Keratinocyte (primary cell): ENCODE measurements around the gene ARHGAP12. TPM values are rescaled to one million over a fixed set of nuclear protein-coding genes. Genes with fewer than 3 reads are reported as not detected.

Source experiments
- DNase-seq: peaks from one replicate; pipeline ENCODE4 v3.0.0-alpha.2; 2011; ENCODE audit warnings: low read depth, missing footprints, low spot score
- FAIRE-seq: peaks from 2 replicates; lab custom pipeline; 2011; peaks lifted over from hg19 to GRCh38; lab: Jason Lieb, UNC
- H2AFZ ChIP-seq: 2 replicates; pipeline ENCODE4 v1.6.0; 2012; ENCODE audit warnings: low read length, control low read depth, inconsistent platforms; ENCODE audit not compliant: control insufficient read depth
- H3K27ac ChIP-seq: 2 replicates; pipeline ENCODE4 v1.5.1; 2011; ENCODE audit warnings: low read length; ENCODE audit not compliant: control insufficient read depth, insufficient read depth
- H3K27me3 ChIP-seq: 3 replicates; pipeline ENCODE4 v1.6.0; 2011; ENCODE audit warnings: low read length; ENCODE audit not compliant: control insufficient read depth, insufficient read depth; ENCODE audit errors: extremely low read depth
- H3K36me3 ChIP-seq, 2 experiments: 2 replicates in 1 of 2; 3 replicates in 1 of 2; pipeline ENCODE4 v1.5.1; 2011; ENCODE audit warnings: low read length in 2 of 2, mild to moderate bottlenecking in 1 of 2; ENCODE audit not compliant: control insufficient read depth in 2 of 2, insufficient read depth in 2 of 2; ENCODE audit errors: extremely low read depth in 1 of 2
- H3K4me1 ChIP-seq: 3 replicates; pipeline ENCODE4 v1.5.1; 2011; ENCODE audit warnings: low read length; ENCODE audit not compliant: control insufficient read depth, insufficient read depth; ENCODE audit errors: extremely low read depth
- H3K4me2 ChIP-seq: 3 replicates; pipeline ENCODE4 v1.6.0; 2011; ENCODE audit warnings: low read depth, low read length; ENCODE audit not compliant: control insufficient read depth, insufficient read depth; ENCODE audit errors: extremely low read depth
- H3K4me3 ChIP-seq, 3 experiments: fragments of 200-600 bp in 1 of 3; sonication (generic) in 1 of 3; 2 replicates in 2 of 3; 3 replicates in 1 of 3; pipeline ENCODE4 v1.5.1; 2011 to 2016; ENCODE audit warnings: low read length in 3 of 3, mild to moderate bottlenecking in 3 of 3, control low read depth in 2 of 3, inconsistent platforms in 1 of 3, low read depth in 1 of 3, mixed read lengths in 1 of 3, mixed run types in 1 of 3, moderate library complexity in 1 of 3; ENCODE audit not compliant: control insufficient read depth in 2 of 3, insufficient read depth in 2 of 3; ENCODE audit errors: extremely low read depth in 1 of 3
- H3K79me2 ChIP-seq: 2 replicates; pipeline ENCODE4 v1.6.0; 2012; ENCODE audit warnings: low read length; ENCODE audit not compliant: control insufficient read depth, insufficient read depth
- H3K9ac ChIP-seq: 3 replicates; pipeline ENCODE4 v1.6.0; 2011; ENCODE audit warnings: low read length; ENCODE audit not compliant: control insufficient read depth, insufficient read depth; ENCODE audit errors: extremely low read depth
- H3K9me1 ChIP-seq: 3 replicates; pipeline ENCODE4 v1.6.0; 2011; ENCODE audit warnings: low read length; ENCODE audit not compliant: control insufficient read depth, insufficient read depth; ENCODE audit errors: extremely low read depth
- H3K9me3 ChIP-seq: 2 replicates; pipeline ENCODE4 v1.5.1; 2012; ENCODE audit warnings: low read depth, low read length; ENCODE audit not compliant: control insufficient read depth
- H4K20me1 ChIP-seq: 3 replicates; pipeline ENCODE4 v1.6.0; 2011; ENCODE audit warnings: low read length; ENCODE audit not compliant: control insufficient read depth, insufficient read depth; ENCODE audit errors: extremely low read depth
- CTCF ChIP-seq, 3 experiments: IDR thresholded peaks in 1 of 3; conservative IDR thresholded peaks in 1 of 3; optimal IDR thresholded peaks in 1 of 3; 2 replicates in 2 of 3; 3 replicates in 1 of 3; pipeline versions ENCODE3 to v1.5.1; 2011; ENCODE audit warnings: low read length in 3 of 3, mild to moderate bottlenecking in 3 of 3, moderate library complexity in 2 of 3, control low read depth in 1 of 3, inconsistent platforms in 1 of 3; ENCODE audit not compliant: insufficient read depth in 2 of 3; ENCODE audit errors: extremely low read depth in 1 of 3
- EZH2 ChIP-seq: IDR thresholded peaks from one replicate; pipeline ENCODE4 v1.6.1; 2012; ENCODE audit warnings: inconsistent platforms, mild to moderate bottlenecking, low read length, moderate library complexity
- dilution Hi-C: fragments of 300-500 bp; cut with MboI; formaldehyde crosslinking; loops from one replicate; pipeline ENCODE4 v1.7.0; 2020; ENCODE audit warnings: low sequenced_read_pairs; ENCODE audit not compliant: extremely low pct_ligation_motif_present
- polyA plus RNA-seq, 5 experiments: library from polyadenylated mRNA; depleted of rRNA in 3 of 5; stranded (reverse) in 3 of 5; stranded (forward) in 1 of 5; unstranded in 1 of 5; fragments of >200 nt; gene quantifications; 1 replicate in 1 of 5; 2 replicates in 3 of 5; 3 replicates in 1 of 5; pipeline versions ENCODE4 v1.2.1 to v1.2.3, GENCODE V29; 2011 to 2012; ENCODE audit warnings: missing spikeins in 2 of 5, low read depth in 1 of 5, low replicate concordance in 1 of 5

The ARHGAP12 gene
- polyA plus RNA-seq, 1 donor (not counting 4 experiments of a cell fraction or from before 2014, with no cell fraction given), result 26.6 TPM

- no peak for TF ChIP-seq CTCF (optimal IDR thresholded peaks at IDR 0.05 in 1 of 3, IDR thresholded peaks at IDR 0.05 in 1 of 3, conservative IDR thresholded peaks at IDR 0.05 in 1 of 3; ENCODE audit: extremely low read depth in 1 of 3, insufficient read depth in 2 of 3, low read length in 3 of 3)
- no peak for TF ChIP-seq EZH2
- no peak overlapping the region for H2AFZ ChIP-seq
- no peaks in the 10 kb centered on the region for H4K20me1 ChIP-seq
Measured at GRCh38 chr10:31853629-31854028, 75.0 kb downstream of the ARHGAP12 start.

GRCh38 chr10:31851216-31851615 lies 77.4 kb downstream of the ARHGAP12 start:
- H3K4me2 ChIP-seq, result no peak overlapping the region
- no peak overlapping the region for H3K9ac ChIP-seq
- TF ChIP-seq CTCF (optimal IDR thresholded peaks at IDR 0.05 in 1 of 3, IDR thresholded peaks at IDR 0.05 in 1 of 3, conservative IDR thresholded peaks at IDR 0.05 in 1 of 3; ENCODE audit: extremely low read depth in 1 of 3, insufficient read depth in 2 of 3, low read length in 3 of 3) (no peak), EZH2 (no peak)
- dilution Hi-C loops, result no loop called here
- no peak overlapping the region for H2AFZ ChIP-seq
- no peak for DNase-seq
- no peaks in the 10 kb centered on the region for H3K27me3 ChIP-seq
- H3K9me3 ChIP-seq, result no peaks in the 10 kb centered on the region
- no peaks in the 10 kb centered on the region for H4K20me1 ChIP-seq
- peaks cover 14% of the 10 kb centered on the region for H3K79me2 ChIP-seq
- H3K9me1 ChIP-seq, result no peaks in the 10 kb centered on the region
- H3K4me1 ChIP-seq, result no peaks in the 10 kb centered on the region
- no peak overlapping the region for H3K27ac ChIP-seq
- peaks cover 1 to 3% of the 10 kb centered on the region in 2 experiments for H3K36me3 ChIP-seq
- no peak overlapping the region for H3K4me3 ChIP-seq
- FAIRE-seq, result no peak

More at GRCh38 chr10:31853629-31854028, 75.0 kb downstream of the ARHGAP12 start:
- no peak overlapping the region for H3K27ac ChIP-seq
- peaks cover 0 to 4% of the 10 kb centered on the region in 2 experiments for H3K36me3 ChIP-seq
- H3K4me2 ChIP-seq, result no peak overlapping the region
- H3K9me3 ChIP-seq, result no peaks in the 10 kb centered on the region
- peaks cover 31% of the 10 kb centered on the region for H3K79me2 ChIP-seq
- dilution Hi-C loops, result no loop called here
- H3K4me3 ChIP-seq, result no peak overlapping the region
- no peaks in the 10 kb centered on the region for H3K9me1 ChIP-seq
- no peak overlapping the region for H3K9ac ChIP-seq
- no peaks in the 10 kb centered on the region for H3K27me3 ChIP-seq
- DNase-seq (no peak), FAIRE-seq (no peak)
- no peaks in the 10 kb centered on the region for H3K4me1 ChIP-seq
